ENCODE measurements around the gene ALOX12. TPM values are rescaled to one million over a fixed set of nuclear protein-coding genes. Genes with fewer than 3 reads are reported as not detected.
A peak's percentile ranks its signal among the peaks of the same experiment; 100 is the strongest.
"Not testable (repeated sequence)": the region's sequence is repeated elsewhere in the genome, so short reads cannot be mapped to it uniquely, and the experiment has no call there.

ALOX12 gene
- total RNA-seq, 1 experiment from 2014 or later, result not detected

- H3K4me2 ChIP-seq (ENCODE audit: low read length); H3K4me1 ChIP-seq (ENCODE audit: control insufficient read depth in 1 of 2, insufficient read depth in 2 of 2, low read length in 2 of 2); H3K9me3 ChIP-seq (ENCODE audit: control insufficient read depth in 1 of 2, insufficient read depth in 1 of 2, low read depth in 1 of 2, low read length in 2 of 2); H3K79me2 ChIP-seq (ENCODE audit: insufficient read depth, low read length); H2AFZ ChIP-seq (ENCODE audit: low read depth, low read length, poor library complexity, severe bottlenecking); H3K9ac ChIP-seq (ENCODE audit: low read length); POLR2A ChIA-PET; H3K27ac ChIP-seq (ENCODE audit: low read depth, low read length); RAD21 ChIA-PET (ENCODE audit: low non-redundant PET in 1 of 2, low total read pairs in 2 of 2, uncharacterized antibody in 2 of 2, unreplicated experiment in 2 of 2); H3K27me3 ChIP-seq (ENCODE audit: insufficient read depth, low read length); ATAC-seq; H4K20me1 ChIP-seq (ENCODE audit: insufficient read depth); H3K9me2 ChIP-seq (ENCODE audit: insufficient read depth); H3K4me3 ChIP-seq (replicated peaks in 1 of 2; ENCODE audit: low read depth in 1 of 2, low read length in 2 of 2); DNase-seq (ENCODE audit: low read depth, low spot score); H3K36me3 ChIP-seq (ENCODE audit: control insufficient read depth in 1 of 2, insufficient read depth in 2 of 2, low read length in 2 of 2); intact Hi-C loops (cut with micrococcal nuclease): not testable (repeated sequence)
- CTCF ChIA-PET, result interaction anchor here (1.6 kb wide), 1 partner anchor 11 kb away, joined by 5 read pairs; no protein-coding TSS in a partner anchor
- BruUV-seq (replicated peaks), result TSS peak; percentile 24
Observed at GRCh38 chr17:6993613-6994056, 2.2 kb upstream of the ALOX12 start.

GRCh38 chr17:6994118-6994598, 1.7 kb upstream of the ALOX12 start:
- Histone ChIP-seq H3K27me3 (ENCODE audit: insufficient read depth, low read length) (no peaks in the 10 kb centered on the region), H3K27ac (ENCODE audit: low read depth, low read length) (no peak overlapping the region), H2AFZ (ENCODE audit: low read depth, low read length, poor library complexity, severe bottlenecking) (no peak overlapping the region), H3K9me2 (ENCODE audit: insufficient read depth) (no peaks in the 10 kb centered on the region), H3K4me2 (ENCODE audit: low read length) (no peak overlapping the region), H3K4me1 (ENCODE audit: control insufficient read depth in 1 of 2, insufficient read depth in 2 of 2, low read length in 2 of 2) (no peaks in the 10 kb centered on the region), H3K9me3 (ENCODE audit: control insufficient read depth in 1 of 2, insufficient read depth in 1 of 2, low read depth in 1 of 2, low read length in 2 of 2) (no peaks in the 10 kb centered on the region), H3K36me3 (ENCODE audit: control insufficient read depth in 1 of 2, insufficient read depth in 2 of 2, low read length in 2 of 2) (peaks cover 2 to 10% of the 10 kb centered on the region in 2 experiments; a peak in 2 of 4 replicates), H3K4me3 (replicated peaks in 1 of 2; ENCODE audit: low read depth in 1 of 2, low read length in 2 of 2) (no peak overlapping the region), H3K79me2 (ENCODE audit: insufficient read depth, low read length) (no peaks in the 10 kb centered on the region), H3K9ac (ENCODE audit: low read length) (no peak overlapping the region), H4K20me1 (ENCODE audit: insufficient read depth) (no peaks in the 10 kb centered on the region)
- no TSS peak for BruUV-seq (replicated peaks)
- DNase-seq (ENCODE audit: low read depth, low spot score) (no peak), ATAC-seq (no peak)
- RAD21 ChIA-PET (ENCODE audit: low non-redundant PET in 1 of 2, low total read pairs in 2 of 2, uncharacterized antibody in 2 of 2, unreplicated experiment in 2 of 2), result no interaction called here
- intact Hi-C loops (cut with micrococcal nuclease), result no loop called here
- POLR2A ChIA-PET, result no interaction called here
- CTCF ChIA-PET, result interaction anchor here (1.6 kb wide), 1 partner anchor 10 kb away, joined by 5 read pairs; no protein-coding TSS in a partner anchor
- TF ChIP-seq FOSL1 (IDR thresholded peaks at IDR 0.05; ENCODE audit: low read depth) (no peak), POLR2AphosphoS5 (IDR thresholded peaks at IDR 0.05; ENCODE audit: low read depth, low read length) (no peak), EZH2 (IDR thresholded peaks at IDR 0.05) (no peak), ATF3 (IDR thresholded peaks at IDR 0.05) (no peak), POLR2A (IDR thresholded peaks at IDR 0.05; ENCODE audit: borderline replicate concordance, extremely low read depth, insufficient read depth, insufficient read length) (no peak), EZH2phosphoT487 (IDR thresholded peaks at IDR 0.05; ENCODE audit: borderline replicate concordance) (no peak), ZFX (IDR thresholded peaks at IDR 0.05) (no peak), CTCF (IDR thresholded peaks at IDR 0.05 in 2 of 3, conservative IDR thresholded peaks at IDR 0.05 in 1 of 3; ENCODE audit: borderline replicate concordance in 1 of 3, insufficient read depth in 1 of 3, low read depth in 2 of 3, low read length in 2 of 3) (no peak), RAD21 (IDR thresholded peaks at IDR 0.05; ENCODE audit: low read depth) (no peak), ELF1 (IDR thresholded peaks at IDR 0.05; ENCODE audit: borderline replicate concordance, low read depth) (no peak), SIN3A (IDR thresholded peaks at IDR 0.05; ENCODE audit: low read depth) (no peak), EGR1 (IDR thresholded peaks at IDR 0.05; ENCODE audit: low read depth) (no peak), YY1 (IDR thresholded peaks at IDR 0.05; ENCODE audit: extremely low read depth, insufficient replicate concordance, low read depth, low read length) (no peak), CEBPB (IDR thresholded peaks at IDR 0.05; ENCODE audit: low read depth) (no peak), REST (IDR thresholded peaks at IDR 0.05; ENCODE audit: low read depth) (no peak), TCF7L2 (IDR thresholded peaks at IDR 0.05; ENCODE audit: borderline replicate concordance, extremely low read depth, insufficient read depth, insufficient read length) (no peak), SP1 (IDR thresholded peaks at IDR 0.05; ENCODE audit: low read depth) (no peak)

All from HCT116 (cell line).